Mesodermal cell (in vitro differentiated cells): ENCODE data around the gene ICAM1.
A peak's percentile ranks its signal among the peaks of the same experiment; 100 is the strongest.

Experiments
- H3K27ac ChIP-seq: 2 replicates; pipeline ENCODE4 v1.7.0; 2013; ENCODE audit warnings: mild to moderate bottlenecking, low read depth, low read length, moderate library complexity; ENCODE audit not compliant: severe bottlenecking
- H3K36me3 ChIP-seq: 2 replicates; pipeline ENCODE4 v1.7.1; 2013; ENCODE audit warnings: mild to moderate bottlenecking, low read length, moderate library complexity; ENCODE audit not compliant: control insufficient read depth, insufficient read depth
- H3K4me1 ChIP-seq: one replicate; pipeline ENCODE4 v1.7.1; 2013; ENCODE audit warnings: mild to moderate bottlenecking, low read length; ENCODE audit not compliant: insufficient read depth, control insufficient read depth, poor library complexity, severe bottlenecking
- H3K4me3 ChIP-seq: 2 replicates; pipeline ENCODE4 v1.7.0; 2013; ENCODE audit warnings: low read length, control low read depth, mild to moderate bottlenecking; ENCODE audit not compliant: insufficient read depth, poor library complexity, severe bottlenecking; ENCODE audit errors: extremely low read depth
- H3K9me3 ChIP-seq: 2 replicates; pipeline ENCODE4 v1.7.1; 2013; ENCODE audit warnings: mild to moderate bottlenecking, low read length, moderate library complexity; ENCODE audit not compliant: control insufficient read depth
- WGBS, 2 experiments: methylation state at CpG; one replicate each; pipeline ENCODE4 v1.1.5; 2013; ENCODE audit warnings: missing lambda C conversion rate in 2 of 2; ENCODE audit not compliant: insufficient coverage in 2 of 2; 5-methylcytosine and 5-hydroxymethylcytosine counted together

The ICAM1 gene

DNA sequence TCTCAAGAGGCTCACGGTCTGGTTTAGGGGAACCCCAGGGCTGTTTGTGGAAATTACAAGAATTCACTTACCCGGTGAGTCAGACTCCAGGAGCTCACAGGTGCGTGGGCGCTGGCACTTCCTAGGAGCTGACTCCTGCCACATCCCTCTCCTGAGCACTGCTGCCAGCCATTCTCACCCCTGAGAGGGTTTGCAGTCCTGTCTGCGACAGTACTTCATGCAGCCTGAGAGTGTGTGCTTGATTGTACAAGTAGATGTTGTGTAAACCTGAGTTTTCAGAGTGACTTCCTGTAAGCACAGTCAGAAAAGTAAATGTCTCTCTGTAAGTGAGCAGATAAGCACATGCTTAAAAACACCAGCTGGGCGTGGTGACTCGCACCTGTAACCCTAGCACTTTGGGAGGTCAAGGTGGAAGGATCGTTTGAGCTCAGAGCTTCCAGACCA is 10.8 kb upstream of the ICAM1 start:
- Histone ChIP-seq H3K4me3 (no peak overlapping the region), H3K4me1 (no peaks in the 10 kb centered on the region), H3K27ac (no peak overlapping the region), H3K9me3 (no peaks in the 10 kb centered on the region), H3K36me3 (peaks cover 31% of the 10 kb centered on the region)
- 90 to 97% methylated on average over 5 of the region's 8 CpGs for WGBS, 2 experiments

DNA sequence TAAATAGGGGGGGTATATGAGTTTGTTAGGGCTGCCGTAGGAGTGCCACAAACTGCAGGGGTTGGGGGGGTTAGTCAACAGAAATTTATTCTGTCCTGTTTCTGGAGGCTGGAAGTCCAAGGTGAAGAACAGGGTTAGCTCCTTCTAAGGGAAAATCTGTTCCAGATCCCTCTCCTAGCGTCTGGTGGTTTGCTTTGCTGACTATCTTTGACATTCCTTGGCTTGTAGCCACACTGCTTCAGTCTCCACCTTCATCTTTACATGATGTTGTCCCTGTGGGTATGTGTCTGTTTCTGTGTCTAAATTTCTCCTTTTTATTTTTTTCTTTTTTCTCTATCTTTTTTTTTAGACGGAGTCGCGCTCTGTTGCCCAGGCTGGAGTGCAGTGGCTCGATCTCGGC is 8.1 kb upstream of the ICAM1 start:
- Histone ChIP-seq H3K4me1 (no peaks in the 10 kb centered on the region), H3K27ac (no peak overlapping the region), H3K36me3 (peaks cover 16% of the 10 kb centered on the region), H3K9me3 (no peaks in the 10 kb centered on the region), H3K4me3 (no peak overlapping the region)
- 92 to 98% methylated on average over 6 to 7 of the region's 7 CpGs for WGBS, 2 experiments

DNA sequence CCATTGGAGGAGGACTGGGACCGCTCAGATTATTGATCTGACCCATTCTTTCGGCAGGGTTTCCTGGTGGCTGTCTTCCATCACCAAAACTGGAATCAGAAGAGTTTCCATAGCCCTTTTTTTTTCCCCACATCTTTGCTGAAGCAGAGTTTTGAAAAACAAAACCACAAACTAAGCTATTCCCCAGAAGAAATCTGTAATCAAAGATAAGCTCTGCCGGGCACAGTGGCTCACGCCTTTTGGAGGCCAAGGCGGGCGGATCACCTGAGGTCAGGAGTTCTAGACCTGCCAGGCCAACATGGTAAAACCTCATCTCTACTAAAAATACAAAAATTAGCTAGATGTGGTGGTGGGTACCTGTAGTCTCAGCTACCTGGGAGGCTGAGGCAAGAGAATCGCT is 4.2 kb upstream of the ICAM1 start:
- no peak overlapping the region for H3K4me3 ChIP-seq
- no peaks in the 10 kb centered on the region for H3K36me3 ChIP-seq
- no peak overlapping the region for H3K27ac ChIP-seq
- no peaks in the 10 kb centered on the region for H3K9me3 ChIP-seq
- 89 to 96% methylated on average over 4 to 6 of the region's 7 CpGs for WGBS, 2 experiments
- no peaks in the 10 kb centered on the region for H3K4me1 ChIP-seq

DNA sequence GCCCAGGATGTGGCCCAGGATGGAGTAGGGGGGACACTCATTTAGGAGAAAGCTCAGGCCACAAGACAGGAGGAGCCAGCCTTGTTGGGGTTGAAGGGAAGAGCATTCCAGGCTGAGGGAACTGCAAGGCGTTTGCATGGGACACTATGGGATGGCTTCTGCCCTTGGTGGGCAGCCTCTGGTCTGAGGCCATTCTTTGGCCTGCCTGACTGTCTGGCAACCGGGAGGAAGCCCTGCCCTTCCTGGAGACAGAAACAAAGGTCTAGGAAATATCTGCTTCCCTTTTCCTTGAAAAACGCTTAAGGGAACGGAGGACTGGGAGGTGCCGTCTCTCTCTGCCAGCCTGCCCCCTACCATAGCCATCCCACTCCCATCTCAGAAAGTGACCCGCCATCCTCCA is 2.8 kb upstream of the ICAM1 start:
- Histone ChIP-seq H3K4me1 (no peaks in the 10 kb centered on the region), H3K9me3 (no peaks in the 10 kb centered on the region), H3K36me3 (no peaks in the 10 kb centered on the region), H3K27ac (no peak overlapping the region), H3K4me3 (no peak overlapping the region)
- 70 to 78% methylated on average over 6 of the region's 6 CpGs for WGBS, 2 experiments

DNA sequence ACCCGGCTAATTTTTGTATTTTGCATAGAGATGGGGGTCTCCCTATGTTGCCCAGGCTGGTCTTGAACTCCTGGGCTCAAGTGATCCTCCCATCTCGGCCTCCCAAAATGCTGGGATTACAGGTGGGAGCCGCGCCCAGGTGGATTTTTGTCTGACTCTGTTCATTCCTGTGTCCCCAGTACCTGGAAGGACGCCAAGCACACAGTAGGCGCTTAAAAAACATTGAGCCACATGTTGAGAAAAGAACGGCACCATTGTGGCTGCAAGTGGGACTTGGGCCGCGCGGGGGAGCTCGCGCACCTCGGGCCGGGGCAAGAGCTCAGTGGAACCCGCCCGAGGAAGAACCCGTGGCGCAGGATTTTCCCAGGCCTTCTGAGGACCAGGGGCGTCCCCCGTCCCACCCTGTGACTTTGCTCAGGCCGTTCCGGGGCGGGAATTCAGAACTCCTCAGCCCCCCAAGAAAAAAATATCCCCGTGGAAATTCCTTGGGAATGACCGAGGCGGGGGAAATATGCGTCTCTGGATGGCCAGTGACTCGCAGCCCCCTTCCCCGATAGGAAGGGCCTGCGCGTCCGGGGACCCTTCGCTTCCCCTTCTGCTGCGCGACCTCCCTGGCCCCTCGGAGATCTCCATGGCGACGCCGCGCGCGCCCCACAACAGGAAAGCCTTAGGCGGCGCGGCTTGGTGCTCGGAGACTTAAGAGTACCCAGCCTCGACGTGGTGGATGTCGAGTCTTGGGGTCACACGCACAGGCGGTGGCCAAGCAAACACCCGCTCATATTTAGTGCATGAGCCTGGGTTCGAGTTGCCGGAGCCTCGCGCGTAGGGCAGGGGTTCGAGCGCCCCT is 1.4 kb upstream of the ICAM1 start:
- 11% methylated on average over 52 to 57 of the region's 59 CpGs for WGBS, 2 experiments

DNA sequence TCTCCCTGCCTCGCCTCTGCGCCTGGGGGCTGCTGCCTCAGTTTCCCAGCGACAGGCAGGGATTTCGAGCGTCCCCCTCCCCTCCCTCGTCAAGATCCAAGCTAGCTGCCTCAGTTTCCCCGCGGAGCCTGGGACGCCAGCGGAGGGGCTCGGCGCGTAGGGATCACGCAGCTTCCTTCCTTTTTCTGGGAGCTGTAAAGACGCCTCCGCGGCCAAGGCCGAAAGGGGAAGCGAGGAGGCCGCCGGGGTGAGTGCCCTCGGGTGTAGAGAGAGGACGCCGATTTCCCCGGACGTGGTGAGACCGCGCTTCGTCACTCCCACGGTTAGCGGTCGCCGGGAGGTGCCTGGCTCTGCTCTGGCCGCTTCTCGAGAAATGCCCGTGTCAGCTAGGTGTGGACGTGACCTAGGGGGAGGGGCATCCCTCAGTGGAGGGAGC is 722 bp upstream of the ICAM1 start:
- Histone ChIP-seq H3K36me3 (no peaks in the 10 kb centered on the region), H3K9me3 (no peaks in the 10 kb centered on the region), H3K4me3 (peak overlapping the region; percentile 19), H3K27ac (no peak overlapping the region), H3K4me1 (no peaks in the 10 kb centered on the region)
- 17 to 22% methylated on average over 20 to 28 of the region's 37 CpGs for WGBS, 2 experiments

More for the DNA sequence above, 1.4 kb upstream of the ICAM1 start:
- H3K36me3 ChIP-seq: no peaks in the 10 kb centered on the region
- H3K4me3 ChIP-seq: peak overlapping the region; percentile 18
- H3K9me3 ChIP-seq: no peaks in the 10 kb centered on the region
- H3K4me1 ChIP-seq: no peaks in the 10 kb centered on the region
- H3K27ac ChIP-seq: no peak overlapping the region

DNA sequence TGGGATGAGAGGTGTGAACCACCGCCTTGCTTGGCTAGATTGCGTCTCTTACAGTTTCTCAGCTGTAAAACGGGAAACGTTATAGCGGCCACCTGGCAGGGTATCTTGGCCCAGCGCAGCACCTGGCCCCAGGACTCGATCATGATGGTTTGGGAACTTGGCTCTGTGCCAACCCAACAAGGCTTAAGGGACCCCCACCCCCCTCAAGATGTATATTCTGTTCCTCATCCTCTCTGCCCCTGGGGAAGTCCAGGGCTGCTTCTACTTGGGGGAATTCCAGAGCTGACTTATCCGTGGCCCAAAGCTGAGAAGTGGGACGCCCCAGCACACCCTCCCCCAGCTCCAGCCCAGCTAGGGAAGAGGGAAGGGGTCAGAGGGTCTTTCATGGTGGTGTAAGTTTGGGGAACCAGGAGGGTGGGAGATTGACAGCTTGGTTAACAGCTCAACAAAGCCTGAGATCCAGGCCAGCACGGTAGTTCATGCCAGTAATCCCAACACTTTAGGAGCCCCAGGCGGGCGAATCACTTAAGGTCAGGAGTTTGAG is 695 bp downstream of the ICAM1 start:
- no peak overlapping the region for H3K27ac ChIP-seq
- no peak overlapping the region for H3K4me3 ChIP-seq
- no peaks in the 10 kb centered on the region for H3K36me3 ChIP-seq
- H3K4me1 ChIP-seq: no peaks in the 10 kb centered on the region
- WGBS, 2 experiments: 73 to 78% methylated on average over 10 to 11 of the region's 12 CpGs
- H3K9me3 ChIP-seq: no peaks in the 10 kb centered on the region

DNA sequence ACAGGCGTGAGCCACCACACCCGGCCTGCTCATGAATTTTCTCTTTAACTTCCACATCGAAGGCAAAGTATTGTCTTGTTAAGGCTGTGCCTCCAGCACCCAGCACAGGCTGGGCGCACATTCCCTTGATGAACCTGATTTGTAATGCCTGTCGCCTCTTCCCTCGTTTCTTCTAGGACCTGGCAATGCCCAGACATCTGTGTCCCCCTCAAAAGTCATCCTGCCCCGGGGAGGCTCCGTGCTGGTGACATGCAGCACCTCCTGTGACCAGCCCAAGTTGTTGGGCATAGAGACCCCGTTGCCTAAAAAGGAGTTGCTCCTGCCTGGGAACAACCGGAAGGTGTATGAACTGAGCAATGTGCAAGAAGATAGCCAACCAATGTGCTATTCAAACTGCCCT is 3.7 kb downstream of the ICAM1 start:
- H3K9me3 ChIP-seq: no peaks in the 10 kb centered on the region
- no peak overlapping the region for H3K27ac ChIP-seq
- H3K36me3 ChIP-seq: no peaks in the 10 kb centered on the region
- H3K4me3 ChIP-seq: no peak overlapping the region
- 96 to 99% methylated on average over 10 of the region's 10 CpGs for WGBS, 2 experiments
- H3K4me1 ChIP-seq: no peaks in the 10 kb centered on the region

DNA sequence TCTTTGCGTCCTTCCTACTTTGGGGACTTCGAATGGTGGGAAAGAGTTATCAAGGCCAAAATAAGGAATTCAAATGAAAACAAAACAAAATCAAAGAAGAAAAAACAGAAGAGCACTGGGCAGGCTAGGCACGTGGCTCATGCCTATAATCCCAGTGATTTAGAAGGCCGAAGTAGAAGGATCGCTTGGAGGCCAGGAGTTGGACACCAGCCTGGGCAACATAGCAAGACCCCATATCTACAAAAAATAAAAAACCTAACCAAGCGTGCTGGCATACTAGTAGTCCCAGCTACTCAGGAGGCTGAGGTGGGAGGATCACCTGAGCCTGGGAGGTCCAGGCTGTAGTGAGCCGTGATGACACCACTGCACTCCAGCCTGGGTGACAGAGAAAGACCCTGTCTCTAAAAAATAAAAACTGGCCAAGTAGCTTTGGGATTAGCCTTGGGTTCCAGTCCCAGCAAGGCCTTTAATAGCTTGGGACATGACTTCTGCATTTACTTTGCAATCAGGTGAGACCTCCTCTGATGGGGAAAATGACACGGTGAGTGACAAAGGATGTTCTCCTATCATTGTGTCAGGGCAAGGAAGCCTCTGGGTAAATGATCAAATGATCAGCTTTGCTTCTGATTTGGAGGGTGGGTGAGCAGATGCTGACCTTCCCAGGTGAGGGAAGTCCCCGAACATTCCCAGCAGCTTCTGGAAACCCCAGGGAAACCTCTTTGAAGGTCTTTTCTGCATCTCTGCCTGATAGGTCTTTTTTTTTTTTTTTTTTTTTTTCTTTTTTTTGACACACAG is 7.1 kb downstream of the ICAM1 start:
- no peak overlapping the region for H3K4me3 ChIP-seq
- H3K27ac ChIP-seq: no peak overlapping the region
- H3K36me3 ChIP-seq: no peaks in the 10 kb centered on the region
- no peaks in the 10 kb centered on the region for H3K4me1 ChIP-seq
- WGBS, 2 experiments: 87 to 90% methylated on average over 4 to 8 of the region's 9 CpGs
- no peaks in the 10 kb centered on the region for H3K9me3 ChIP-seq

DNA sequence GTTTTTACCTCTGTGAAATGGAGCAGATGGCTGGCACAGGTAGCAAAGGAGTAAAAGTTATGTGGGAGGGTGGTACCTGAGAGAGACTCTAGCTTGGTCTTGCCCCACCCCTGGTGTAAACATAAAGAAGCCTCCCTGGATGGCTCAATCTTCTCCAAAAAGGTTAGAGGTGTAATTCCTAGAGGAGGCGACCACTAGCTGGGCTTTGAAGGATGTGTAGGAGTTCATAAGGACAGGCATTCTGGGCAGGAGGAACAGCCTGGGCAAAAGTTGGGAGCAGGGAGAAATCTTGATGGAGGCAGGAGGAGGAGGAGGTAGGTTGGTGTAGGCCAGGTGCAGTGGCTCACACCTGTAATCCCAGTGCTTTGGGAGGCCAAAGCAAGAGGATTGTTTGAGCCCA is 8.0 kb downstream of the ICAM1 start:
- no peak overlapping the region for H3K27ac ChIP-seq
- H3K4me1 ChIP-seq: no peaks in the 10 kb centered on the region
- H3K36me3 ChIP-seq: no peaks in the 10 kb centered on the region
- WGBS, 2 experiments: 92 to 100% methylated on average over 1 of the region's 1 CpG
- no peak overlapping the region for H3K4me3 ChIP-seq
- H3K9me3 ChIP-seq: no peaks in the 10 kb centered on the region
